Activated naive CD8-positive, alpha-beta T cell treated with anti-CD3 and anti-CD28 coated beads, Interleukin-2, amount 50 U/mL, for 24 hours (primary cell): ENCODE results near the gene HTRA3.
"Not testable (repeated sequence)": the region's sequence is repeated elsewhere in the genome, so short reads cannot be mapped to it uniquely, and the experiment has no call there.

ENCODE experiments used
- ATAC-seq: fragments of 150-1000 bp; cut with Tn5 transposase; one replicate; pipeline ENCODE4 v1.10.0; 2021
- DNase-seq: peaks from one replicate; pipeline ENCODE4 v3.0.0; 2021
- H3K27ac Mint-ChIP-seq: one replicate; pipeline ENCODE4 v1.8.0; 2021; ENCODE audit warnings: mild to moderate bottlenecking, mixed read lengths
- H3K27me3 Mint-ChIP-seq: one replicate; pipeline ENCODE4 v1.8.0; 2021; ENCODE audit warnings: mixed read lengths
- H3K36me3 Mint-ChIP-seq: one replicate; pipeline ENCODE4 v1.8.0; 2021; ENCODE audit warnings: low read depth, mixed read lengths
- H3K4me1 Mint-ChIP-seq: one replicate; pipeline ENCODE4 v1.8.0; 2021; ENCODE audit warnings: mixed read lengths
- H3K4me3 Mint-ChIP-seq: one replicate; pipeline ENCODE4 v1.8.0; 2021; ENCODE audit warnings: mild to moderate bottlenecking, moderate library complexity, mixed read lengths
- H3K9me3 Mint-ChIP-seq: one replicate; pipeline ENCODE4 v1.8.0; 2021; ENCODE audit warnings: mixed read lengths

The HTRA3 gene

GRCh38 chr4:8341691-8342090, 72.1 kb downstream of the HTRA3 start:
- DNase-seq (no peak), ATAC-seq (no peak)
- no peaks in the 10 kb centered on the region for H3K27me3 Mint-ChIP-seq
- no peak overlapping the region for H3K27ac Mint-ChIP-seq
- peaks cover 3% of the 10 kb centered on the region for H3K9me3 Mint-ChIP-seq
- H3K4me1 Mint-ChIP-seq = no peaks in the 10 kb centered on the region
- H3K36me3 Mint-ChIP-seq = no peaks in the 10 kb centered on the region
- H3K4me3 Mint-ChIP-seq = no peak overlapping the region

GRCh38 chr4:8342651-8343261, 73.2 kb downstream of the HTRA3 start:
- ATAC-seq (no peak), DNase-seq (no peak)
- Mint-ChIP-seq H3K27me3 (no peaks in the 10 kb centered on the region), H3K4me1 (no peaks in the 10 kb centered on the region), H3K27ac (no peak overlapping the region), H3K9me3 (no peaks in the 10 kb centered on the region), H3K36me3 (no peaks in the 10 kb centered on the region), H3K4me3 (no peak overlapping the region)

- no peaks in the 10 kb centered on the region for H3K4me1 Mint-ChIP-seq
- no peak overlapping the region for H3K4me3 Mint-ChIP-seq
- ATAC-seq (no peak), DNase-seq (no peak)
- H3K36me3 Mint-ChIP-seq = no peaks in the 10 kb centered on the region
- H3K9me3 Mint-ChIP-seq = no peaks in the 10 kb centered on the region
- H3K27ac Mint-ChIP-seq = no peak overlapping the region
- H3K27me3 Mint-ChIP-seq = no peaks in the 10 kb centered on the region
These were observed 73.9 kb downstream of the HTRA3 start for GRCh38 chr4:8343262-8343966.

GRCh38 chr4:8343967-8344331, 74.4 kb downstream of the HTRA3 start:
- Mint-ChIP-seq H3K27me3 (no peaks in the 10 kb centered on the region), H3K4me1 (no peaks in the 10 kb centered on the region), H3K27ac (no peak overlapping the region), H3K4me3 (no peak overlapping the region), H3K9me3 (no peaks in the 10 kb centered on the region), H3K36me3 (no peaks in the 10 kb centered on the region)
- ATAC-seq = no peak
- DNase-seq = no peak

GRCh38 chr4:8344377-8344776, 74.8 kb downstream of the HTRA3 start:
- Mint-ChIP-seq H3K9me3 (no peaks in the 10 kb centered on the region), H3K27ac (no peak overlapping the region), H3K4me3 (no peak overlapping the region), H3K4me1 (no peaks in the 10 kb centered on the region), H3K27me3 (no peaks in the 10 kb centered on the region), H3K36me3 (no peaks in the 10 kb centered on the region)
- DNase-seq (no peak), ATAC-seq (no peak)

- no peaks in the 10 kb centered on the region for H3K36me3 Mint-ChIP-seq
- ATAC-seq = no peak
- DNase-seq = no peak
- no peaks in the 10 kb centered on the region for H3K27me3 Mint-ChIP-seq
- H3K4me3 Mint-ChIP-seq = no peak overlapping the region
- H3K9me3 Mint-ChIP-seq = no peaks in the 10 kb centered on the region
- no peaks in the 10 kb centered on the region for H3K4me1 Mint-ChIP-seq
- H3K27ac Mint-ChIP-seq = no peak overlapping the region
These were observed 75.7 kb downstream of the HTRA3 start for GRCh38 chr4:8345053-8345945.

GRCh38 chr4:8345946-8346814, 76.6 kb downstream of the HTRA3 start:
- H3K9me3 Mint-ChIP-seq = no peaks in the 10 kb centered on the region

GRCh38 chr4:8346838-8347605, 77.5 kb downstream of the HTRA3 start:
- no peak overlapping the region for H3K27ac Mint-ChIP-seq
- DNase-seq (no peak), ATAC-seq (no peak)
- H3K4me1 Mint-ChIP-seq = no peaks in the 10 kb centered on the region
- H3K9me3 Mint-ChIP-seq = no peaks in the 10 kb centered on the region
- no peak overlapping the region for H3K4me3 Mint-ChIP-seq
- no peaks in the 10 kb centered on the region for H3K36me3 Mint-ChIP-seq
- no peaks in the 10 kb centered on the region for H3K27me3 Mint-ChIP-seq

More at GRCh38 chr4:8345946-8346814, 76.6 kb downstream of the HTRA3 start:
- Mint-ChIP-seq H3K36me3 (no peaks in the 10 kb centered on the region), H3K27me3 (no peaks in the 10 kb centered on the region), H3K27ac (no peak overlapping the region), H3K4me1 (no peaks in the 10 kb centered on the region), H3K4me3 (no peak overlapping the region)
- ATAC-seq = no peak
- DNase-seq = no peak

GRCh38 chr4:8347660-8348059, 78.1 kb downstream of the HTRA3 start:
- Mint-ChIP-seq H3K27me3 (no peaks in the 10 kb centered on the region), H3K36me3 (no peaks in the 10 kb centered on the region), H3K4me3 (no peak overlapping the region), H3K27ac (no peak overlapping the region), H3K4me1 (no peaks in the 10 kb centered on the region), H3K9me3 (no peaks in the 10 kb centered on the region)
- ATAC-seq (no peak), DNase-seq (no peak)

GRCh38 chr4:8348071-8348470, 78.5 kb downstream of the HTRA3 start:
- Mint-ChIP-seq H3K4me1 (no peaks in the 10 kb centered on the region), H3K36me3 (no peaks in the 10 kb centered on the region), H3K27me3 (no peaks in the 10 kb centered on the region), H3K27ac (no peak overlapping the region), H3K9me3 (no peaks in the 10 kb centered on the region), H3K4me3 (no peak overlapping the region)
- ATAC-seq (no peak), DNase-seq (no peak)

- H3K9me3 Mint-ChIP-seq, H3K27ac Mint-ChIP-seq, H3K4me1 Mint-ChIP-seq, H3K4me3 Mint-ChIP-seq, H3K27me3 Mint-ChIP-seq, ATAC-seq, DNase-seq, H3K36me3 Mint-ChIP-seq: not testable (repeated sequence)
These were observed 79.7 kb downstream of the HTRA3 start for GRCh38 chr4:8349236-8349635.

- H3K27ac Mint-ChIP-seq = no peak overlapping the region
- H3K27me3 Mint-ChIP-seq = no peaks in the 10 kb centered on the region
- DNase-seq = no peak
- no peaks in the 10 kb centered on the region for H3K9me3 Mint-ChIP-seq
- no peaks in the 10 kb centered on the region for H3K36me3 Mint-ChIP-seq
- no peak overlapping the region for H3K4me3 Mint-ChIP-seq
- H3K4me1 Mint-ChIP-seq = no peaks in the 10 kb centered on the region
- ATAC-seq = no peak
These were observed 80.2 kb downstream of the HTRA3 start for GRCh38 chr4:8349664-8350236.

GRCh38 chr4:8350352-8350751, 80.8 kb downstream of the HTRA3 start:
- DNase-seq (no peak), ATAC-seq (no peak)
- H3K9me3 Mint-ChIP-seq = no peaks in the 10 kb centered on the region
- H3K4me3 Mint-ChIP-seq = no peak overlapping the region
- no peak overlapping the region for H3K27ac Mint-ChIP-seq
- H3K36me3 Mint-ChIP-seq = no peaks in the 10 kb centered on the region
- no peaks in the 10 kb centered on the region for H3K27me3 Mint-ChIP-seq
- no peaks in the 10 kb centered on the region for H3K4me1 Mint-ChIP-seq
